ENCODE data around the gene AFF3. TPM values are rescaled to one million over a fixed set of nuclear protein-coding genes. Genes with fewer than 3 reads are reported as not detected.

AFF3 gene
- total and polyA plus RNA-seq, 2 donors (not counting 1 experiment from before 2014, with no cell fraction given), result 0.50 to 2.5 TPM

DNA sequence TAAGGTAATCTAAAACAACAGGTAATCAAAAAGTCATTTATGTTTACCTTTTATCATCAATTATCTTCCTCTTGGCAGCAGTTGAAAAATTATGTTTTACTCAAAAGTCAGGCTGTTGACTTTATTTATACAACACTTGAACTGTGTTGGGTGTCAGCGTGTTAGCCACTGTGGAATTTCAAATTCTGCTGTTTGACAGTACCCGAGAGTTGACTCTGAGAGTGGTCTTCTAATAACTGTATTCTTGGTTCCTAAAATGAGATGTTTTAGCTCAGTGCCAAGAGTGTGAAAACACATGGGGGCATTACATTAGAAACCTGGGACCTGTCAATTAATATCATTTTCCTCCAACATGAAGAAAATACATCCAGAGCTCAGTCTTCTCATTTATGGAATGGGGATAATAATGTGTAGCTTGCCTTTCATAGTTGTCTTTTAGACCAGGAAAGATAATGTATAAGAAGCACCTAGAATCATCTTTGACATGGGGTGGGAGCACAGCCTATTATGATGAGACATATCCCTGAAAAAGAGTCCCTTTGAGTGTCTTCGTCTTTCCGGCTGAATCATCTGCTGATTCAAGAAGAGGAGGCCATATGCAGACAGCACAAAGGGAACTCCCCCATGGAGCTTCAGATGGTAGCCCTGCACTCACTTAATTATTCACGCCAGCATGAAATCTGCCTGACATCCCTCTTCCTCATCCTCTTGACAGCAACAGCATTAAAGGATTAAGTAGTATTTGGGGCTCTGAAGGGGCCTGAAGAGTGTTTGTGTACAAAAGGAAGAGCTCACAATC, 89.1 kb downstream of the AFF3 start:
- Histone ChIP-seq H3K9me3 (ENCODE audit: control insufficient read depth, insufficient read depth, low read depth, low read length) (no peaks in the 10 kb centered on the region), H3K4me3 (replicated peaks in 1 of 4; ENCODE audit: control extremely low read depth in 1 of 4, insufficient read depth in 1 of 4, low read depth in 3 of 4, low read length in 4 of 4) (no peak overlapping the region), H3K27me3 (ENCODE audit: control insufficient read depth, insufficient read depth, low read length) (no peaks in the 10 kb centered on the region), H3K9ac (ENCODE audit: insufficient read depth, low read length) (no peak overlapping the region), H2AFZ (ENCODE audit: low read length) (no peak overlapping the region), H3K79me2 (ENCODE audit: control insufficient read depth, insufficient read depth, low read length) (no peaks in the 10 kb centered on the region), H3K27ac (ENCODE audit: insufficient read depth, low read length) (no peak overlapping the region), H3K4me1 (ENCODE audit: control insufficient read depth, extremely low read depth, insufficient read depth, low read length) (no peaks in the 10 kb centered on the region), H4K20me1 (ENCODE audit: control insufficient read depth, extremely low read depth, insufficient read depth, low read length) (no peaks in the 10 kb centered on the region), H3K4me2 (ENCODE audit: extremely low read depth, insufficient read depth, low read length) (no peak overlapping the region), H3K36me3 (ENCODE audit: control insufficient read depth, insufficient read depth, low read length) (no peaks in the 10 kb centered on the region)
- no peak for DNase-seq (ENCODE audit: low read depth in 2 of 2)
- TF ChIP-seq, protein P1, sequence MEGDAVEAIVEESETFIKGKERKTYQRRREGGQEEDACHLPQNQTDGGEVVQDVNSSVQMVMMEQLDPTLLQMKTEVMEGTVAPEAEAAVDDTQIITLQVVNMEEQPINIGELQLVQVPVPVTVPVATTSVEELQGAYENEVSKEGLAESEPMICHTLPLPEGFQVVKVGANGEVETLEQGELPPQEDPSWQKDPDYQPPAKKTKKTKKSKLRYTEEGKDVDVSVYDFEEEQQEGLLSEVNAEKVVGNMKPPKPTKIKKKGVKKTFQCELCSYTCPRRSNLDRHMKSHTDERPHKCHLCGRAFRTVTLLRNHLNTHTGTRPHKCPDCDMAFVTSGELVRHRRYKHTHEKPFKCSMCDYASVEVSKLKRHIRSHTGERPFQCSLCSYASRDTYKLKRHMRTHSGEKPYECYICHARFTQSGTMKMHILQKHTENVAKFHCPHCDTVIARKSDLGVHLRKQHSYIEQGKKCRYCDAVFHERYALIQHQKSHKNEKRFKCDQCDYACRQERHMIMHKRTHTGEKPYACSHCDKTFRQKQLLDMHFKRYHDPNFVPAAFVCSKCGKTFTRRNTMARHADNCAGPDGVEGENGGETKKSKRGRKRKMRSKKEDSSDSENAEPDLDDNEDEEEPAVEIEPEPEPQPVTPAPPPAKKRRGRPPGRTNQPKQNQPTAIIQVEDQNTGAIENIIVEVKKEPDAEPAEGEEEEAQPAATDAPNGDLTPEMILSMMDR (conservative IDR thresholded peaks at IDR 0.05 in 1 of 2, IDR thresholded peaks at IDR 0.05 in 1 of 2; ENCODE audit: low read depth in 1 of 2, low read length in 2 of 2), result no peak
- TF ChIP-seq EZH2 (IDR thresholded peaks at IDR 0.05; ENCODE audit: low read length, missing control alignments), result no peak

- no peak overlapping the region for H3K4me3 ChIP-seq (replicated peaks in 1 of 4; ENCODE audit: control extremely low read depth in 1 of 4, insufficient read depth in 1 of 4, low read depth in 3 of 4, low read length in 4 of 4)
- no peak for TF ChIP-seq EZH2 (IDR thresholded peaks at IDR 0.05; ENCODE audit: low read length, missing control alignments)
- TF ChIP-seq, protein P1 (conservative IDR thresholded peaks at IDR 0.05 in 1 of 2, IDR thresholded peaks at IDR 0.05 in 1 of 2; ENCODE audit: low read depth in 1 of 2, low read length in 2 of 2), result no peak
- no peak overlapping the region for H2AFZ ChIP-seq (ENCODE audit: low read length)
- no peak overlapping the region for H3K4me2 ChIP-seq (ENCODE audit: extremely low read depth, insufficient read depth, low read length)
- H4K20me1 ChIP-seq (ENCODE audit: control insufficient read depth, extremely low read depth, insufficient read depth, low read length), result no peaks in the 10 kb centered on the region
- H3K27me3 ChIP-seq (ENCODE audit: control insufficient read depth, insufficient read depth, low read length), result no peaks in the 10 kb centered on the region
- H3K79me2 ChIP-seq (ENCODE audit: control insufficient read depth, insufficient read depth, low read length), result no peaks in the 10 kb centered on the region
- no peak overlapping the region for H3K9ac ChIP-seq (ENCODE audit: insufficient read depth, low read length)
- H3K27ac ChIP-seq (ENCODE audit: insufficient read depth, low read length), result no peak overlapping the region
- H3K4me1 ChIP-seq (ENCODE audit: control insufficient read depth, extremely low read depth, insufficient read depth, low read length), result no peaks in the 10 kb centered on the region
- no peak for DNase-seq (ENCODE audit: low read depth in 2 of 2)
- H3K36me3 ChIP-seq (ENCODE audit: control insufficient read depth, insufficient read depth, low read length), result no peaks in the 10 kb centered on the region
- H3K9me3 ChIP-seq (ENCODE audit: control insufficient read depth, insufficient read depth, low read depth, low read length), result no peaks in the 10 kb centered on the region
Observed at GRCh38 chr2:100052650-100053049, 89.7 kb downstream of the AFF3 start.

DNA sequence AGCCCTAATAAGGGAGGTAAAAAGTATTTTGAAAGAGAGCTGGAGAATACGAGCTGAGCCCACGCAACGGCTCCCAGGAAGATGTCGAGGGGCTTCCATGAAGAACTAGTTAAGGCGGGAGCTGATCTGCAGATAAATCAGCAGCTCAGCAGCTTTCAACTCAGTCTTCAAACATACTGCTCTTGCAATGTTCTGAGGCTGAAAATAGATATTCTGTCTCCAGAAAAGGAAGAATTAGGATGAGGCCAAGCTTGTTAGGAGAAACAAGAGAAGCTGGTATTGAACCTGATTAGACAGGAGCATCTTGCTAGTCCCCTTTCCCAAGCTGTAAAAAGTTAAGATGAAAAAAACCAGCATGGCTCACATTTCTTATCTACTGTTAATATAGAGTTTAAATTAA, 91.1 kb downstream of the AFF3 start:
- no peak for DNase-seq (ENCODE audit: low read depth in 2 of 2)
- no peak overlapping the region for H3K4me2 ChIP-seq (ENCODE audit: extremely low read depth, insufficient read depth, low read length)

More for the DNA sequence above, 91.1 kb downstream of the AFF3 start:
- H2AFZ ChIP-seq (ENCODE audit: low read length), result no peak overlapping the region
- no peaks in the 10 kb centered on the region for H3K9me3 ChIP-seq (ENCODE audit: control insufficient read depth, insufficient read depth, low read depth, low read length)
- no peak overlapping the region for H3K4me3 ChIP-seq (replicated peaks in 1 of 4; ENCODE audit: control extremely low read depth in 1 of 4, insufficient read depth in 1 of 4, low read depth in 3 of 4, low read length in 4 of 4)
- no peaks in the 10 kb centered on the region for H4K20me1 ChIP-seq (ENCODE audit: control insufficient read depth, extremely low read depth, insufficient read depth, low read length)
- TF ChIP-seq EZH2 (IDR thresholded peaks at IDR 0.05; ENCODE audit: low read length, missing control alignments), result no peak
- TF ChIP-seq, protein P1 (conservative IDR thresholded peaks at IDR 0.05 in 1 of 2, IDR thresholded peaks at IDR 0.05 in 1 of 2; ENCODE audit: low read depth in 1 of 2, low read length in 2 of 2), result no peak
- no peaks in the 10 kb centered on the region for H3K27me3 ChIP-seq (ENCODE audit: control insufficient read depth, insufficient read depth, low read length)
- H3K36me3 ChIP-seq (ENCODE audit: control insufficient read depth, insufficient read depth, low read length), result no peaks in the 10 kb centered on the region
- H3K9ac ChIP-seq (ENCODE audit: insufficient read depth, low read length), result no peak overlapping the region
- H3K79me2 ChIP-seq (ENCODE audit: control insufficient read depth, insufficient read depth, low read length), result no peaks in the 10 kb centered on the region
- H3K27ac ChIP-seq (ENCODE audit: insufficient read depth, low read length), result no peak overlapping the region
- no peaks in the 10 kb centered on the region for H3K4me1 ChIP-seq (ENCODE audit: control insufficient read depth, extremely low read depth, insufficient read depth, low read length)

Measured in fibroblast of lung (primary cell).